GM15510 (cell line): ENCODE data around the gene MRNIP.
A peak's percentile ranks its signal among the peaks of the same experiment; 100 is the strongest.

Experiments used
- POLR2A ChIP-seq: IDR thresholded peaks from 3 replicates; pipeline ENCODE4 v1.6.1; 2011; ENCODE audit warnings: borderline replicate concordance; ENCODE audit not compliant: insufficient read length; ENCODE audit errors: extremely low read depth

Gene MRNIP

GRCh38 chr5:179801304-179802206 lies 57.1 kb downstream of the MRNIP start:
- TF ChIP-seq POLR2A: no peak

DNA sequence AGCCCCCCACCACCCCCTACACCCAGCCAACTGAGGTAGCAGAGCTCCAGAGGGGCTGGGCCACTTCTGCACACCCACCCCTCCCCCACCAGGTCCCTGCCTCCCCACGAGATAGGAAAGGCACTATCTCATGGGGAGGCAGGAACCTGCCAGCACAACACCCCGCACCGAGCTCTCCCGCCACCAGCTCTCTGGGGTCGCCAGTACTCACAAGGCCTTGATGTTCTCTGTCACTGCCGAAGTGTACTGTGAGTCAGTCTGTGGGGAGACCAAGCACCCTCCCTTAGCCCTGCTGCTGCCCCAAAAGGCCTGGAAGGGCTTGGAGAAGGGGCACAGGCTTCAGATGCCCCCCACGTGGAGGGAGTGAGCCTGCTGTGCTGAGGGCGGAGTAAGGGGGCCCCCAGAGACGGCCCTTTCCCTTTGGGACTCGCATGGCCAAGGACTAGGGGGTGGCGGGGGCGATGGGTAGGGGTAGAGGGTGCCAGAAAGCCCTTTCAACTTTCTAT lies 57.9 kb downstream of the MRNIP start:
- no peak for TF ChIP-seq POLR2A

- no peak for TF ChIP-seq POLR2A
Observed at GRCh38 chr5:179800071-179800695, 58.4 kb downstream of the MRNIP start.

DNA sequence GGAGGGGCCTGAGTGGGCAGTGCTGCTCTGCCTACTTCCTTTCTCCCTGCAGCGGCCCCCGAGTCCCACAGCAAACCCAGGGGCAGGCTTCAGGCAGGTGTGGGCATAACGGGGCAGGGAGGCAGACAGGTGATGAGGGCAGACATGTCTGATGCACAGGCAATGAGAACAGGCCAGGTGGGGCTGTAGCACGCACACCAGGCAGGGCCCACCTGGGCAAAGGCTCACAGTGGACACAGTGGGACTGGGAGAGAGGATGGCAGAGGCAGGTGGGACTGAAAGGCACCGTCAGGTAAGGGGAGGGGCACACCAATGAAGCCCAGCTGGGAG lies 59.0 kb downstream of the MRNIP start:
- no peak for TF ChIP-seq POLR2A

DNA sequence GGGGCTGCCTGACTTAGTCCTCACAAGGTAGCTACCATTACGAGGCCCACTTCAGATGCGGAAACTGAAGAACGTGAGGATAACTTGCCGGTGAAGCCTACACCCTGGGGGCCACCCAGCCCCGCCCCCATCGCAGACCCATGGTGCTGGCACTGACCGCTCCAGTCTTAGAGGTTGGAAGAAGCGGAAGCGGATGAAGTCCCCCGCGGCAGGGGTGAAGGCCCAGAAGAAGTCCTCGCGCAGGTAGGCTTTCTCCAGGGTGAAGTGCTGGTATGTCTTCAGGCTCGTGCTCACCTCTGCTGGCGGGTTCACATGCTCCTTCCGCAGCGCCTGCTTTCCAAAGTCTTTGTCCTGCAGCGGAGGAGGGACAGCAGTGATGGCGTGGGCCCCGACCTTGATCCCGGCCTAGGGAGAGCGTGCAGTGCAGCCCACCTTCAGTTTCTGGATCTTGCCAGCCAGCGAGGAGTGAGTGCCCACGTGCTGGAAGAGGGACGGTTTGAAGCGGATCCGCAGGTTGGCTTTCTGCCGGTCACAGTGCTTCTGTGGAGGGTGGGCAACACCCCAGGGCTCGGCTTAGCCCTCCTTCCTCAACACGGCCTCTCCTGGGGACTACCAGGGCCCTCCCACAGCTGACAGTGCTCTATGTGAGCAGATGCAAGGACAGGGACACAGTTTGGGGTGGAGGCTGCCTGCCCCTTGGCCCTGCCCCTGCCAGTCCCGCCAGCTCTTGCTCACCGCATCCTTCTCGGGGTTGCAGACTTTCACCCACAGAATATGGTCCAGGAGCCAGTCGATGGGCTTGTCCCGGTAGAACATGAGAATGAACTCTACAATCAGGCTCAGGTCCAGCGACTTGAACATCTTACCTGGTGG lies 59.6 kb downstream of the MRNIP start:
- TF ChIP-seq POLR2A: no peak

GRCh38 chr5:179798144-179798770 lies 60.4 kb downstream of the MRNIP start:
- no peak for TF ChIP-seq POLR2A

- no peak for TF ChIP-seq POLR2A
Observed at GRCh38 chr5:179797741-179798140, 60.9 kb downstream of the MRNIP start.

DNA sequence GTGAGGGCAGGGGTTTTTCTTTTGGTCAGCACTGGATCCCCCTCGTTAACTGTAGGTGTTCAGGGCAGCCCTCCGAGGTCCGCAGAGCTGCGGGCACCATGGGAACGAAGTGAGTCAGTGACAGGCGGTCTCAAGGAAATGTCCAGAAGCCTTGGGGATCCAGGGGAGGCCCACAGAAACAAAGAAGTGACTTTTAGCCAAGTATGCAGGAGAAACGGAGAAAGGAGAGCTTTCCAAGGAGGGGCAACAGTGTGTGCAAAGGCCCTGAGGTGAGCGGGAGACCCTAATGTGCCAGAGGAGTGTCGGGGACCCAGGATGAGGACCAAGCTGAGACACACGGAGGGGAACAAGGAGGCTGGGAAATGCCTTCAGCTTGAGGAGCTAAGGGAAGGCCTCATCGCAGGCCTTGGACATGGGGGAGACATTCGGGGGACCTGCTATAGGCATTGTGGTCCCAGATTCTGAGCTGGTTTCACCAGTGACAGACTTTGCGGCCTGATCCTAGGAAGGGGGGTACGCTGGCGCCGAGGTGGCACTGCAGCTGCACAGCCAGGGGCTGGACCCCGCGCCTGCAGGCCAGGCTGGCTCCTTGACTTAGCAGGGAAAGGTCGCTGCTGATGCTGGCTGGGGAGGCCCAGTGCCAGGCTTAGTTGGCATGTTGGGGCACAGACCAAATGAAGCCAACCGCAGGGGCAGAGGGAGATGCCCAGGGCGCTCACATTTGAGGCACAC lies 61.6 kb downstream of the MRNIP start:
- no peak for TF ChIP-seq POLR2A

- peak; percentile 66 for TF ChIP-seq POLR2A
Observed at GRCh38 chr5:179795863-179796833, 62.5 kb downstream of the MRNIP start.

DNA sequence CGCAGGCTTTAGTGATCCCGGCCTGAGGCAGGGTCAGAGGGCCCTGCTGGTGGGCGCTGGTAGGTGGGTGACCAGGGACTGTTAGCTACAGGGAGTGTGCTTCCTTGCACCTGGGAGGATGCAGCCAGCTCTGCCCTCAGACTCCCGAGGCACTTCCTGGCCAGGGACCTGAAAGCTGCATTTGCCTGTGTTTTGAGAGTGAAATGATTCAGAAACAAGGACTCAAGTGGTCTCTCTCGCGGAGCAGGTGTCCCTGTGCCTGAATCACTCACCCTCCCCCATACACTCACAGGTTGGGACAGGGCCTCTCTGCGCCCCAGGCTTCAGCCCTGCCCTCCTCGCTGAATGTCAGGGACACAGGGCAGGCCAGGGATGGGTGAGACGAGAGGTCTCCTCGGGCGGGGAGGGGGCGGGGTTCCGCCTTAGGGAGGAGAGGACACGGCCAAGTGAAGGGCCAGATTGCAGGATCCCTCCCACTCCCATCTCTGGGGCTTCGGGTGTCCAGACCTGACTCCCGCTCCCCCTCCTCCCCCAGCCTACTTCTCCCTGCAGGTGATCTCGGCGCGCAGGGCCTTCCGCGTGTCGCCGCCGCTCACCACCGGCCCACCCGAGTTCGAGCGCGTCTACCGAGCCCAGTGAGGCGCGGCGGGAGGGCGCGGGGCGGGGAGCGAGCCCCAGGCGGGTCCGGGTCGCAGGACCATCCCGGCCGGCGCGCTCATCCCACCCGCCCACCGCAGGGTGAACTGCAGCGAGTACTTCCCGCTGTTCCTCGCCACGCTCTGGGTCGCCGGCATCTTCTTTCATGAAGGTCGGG lies 63.4 kb downstream of the MRNIP start:
- peak; percentile 5 for TF ChIP-seq POLR2A

DNA sequence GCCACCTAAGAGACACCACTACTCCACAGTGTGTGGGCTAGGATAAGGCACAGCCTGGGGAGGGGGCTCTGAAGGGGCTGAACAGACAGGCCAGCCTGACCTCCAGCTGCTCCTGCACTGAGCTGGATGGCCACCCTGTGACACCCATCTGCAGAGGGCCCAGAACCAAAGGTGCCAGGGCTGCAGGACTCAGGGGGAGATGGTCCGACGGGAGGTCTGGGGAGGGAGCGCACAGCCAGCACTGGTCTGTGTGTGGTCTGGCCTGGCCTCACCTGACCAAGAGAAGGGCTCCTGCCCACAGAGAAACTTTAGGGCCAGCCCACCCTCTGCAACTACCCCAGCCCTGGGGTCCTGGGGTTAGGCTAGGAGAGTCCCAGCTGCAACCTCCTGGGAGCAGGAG lies 64.0 kb downstream of the MRNIP start:
- no peak for TF ChIP-seq POLR2A

DNA sequence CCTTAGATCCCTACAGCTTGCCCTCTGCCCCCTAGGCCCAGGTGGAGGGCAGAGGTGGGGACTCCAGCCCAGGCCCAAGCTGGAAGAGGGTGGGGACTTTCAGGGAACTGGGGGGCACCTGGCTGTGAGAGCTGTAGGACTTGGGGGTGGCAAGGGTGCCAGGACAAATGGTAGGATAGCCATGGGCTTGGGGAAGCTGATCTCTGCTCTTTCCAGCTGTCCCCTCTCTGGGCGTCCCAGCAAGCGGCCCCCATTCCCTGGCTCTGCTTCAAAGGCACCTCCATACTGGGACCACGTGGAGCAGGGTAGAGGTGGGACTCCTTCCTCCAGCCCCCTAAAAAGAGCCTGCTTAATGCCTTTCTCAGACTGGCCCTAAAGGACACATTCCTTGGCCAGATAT lies 64.4 kb downstream of the MRNIP start:
- TF ChIP-seq POLR2A: no peak
